Stimulated activated CD8-positive, alpha-beta memory T cell treated with anti-CD3 and anti-CD28 coated beads, Interleukin-12 subunit alpha, Interleukin-12 subunit beta, amount 100 ng/mL, for 24 hours (primary cell): ENCODE results near the gene ESR2.
A peak's percentile ranks its signal among the peaks of the same experiment; 100 is the strongest.
"Not testable (repeated sequence)": the region's sequence is repeated elsewhere in the genome, so short reads cannot be mapped to it uniquely, and the experiment has no call there.

ENCODE experiments used
- DNase-seq: peaks from one replicate; pipeline ENCODE4 v3.0.0-alpha.2; 2020; ENCODE audit errors: extremely low read depth

The ESR2 gene

DNA sequence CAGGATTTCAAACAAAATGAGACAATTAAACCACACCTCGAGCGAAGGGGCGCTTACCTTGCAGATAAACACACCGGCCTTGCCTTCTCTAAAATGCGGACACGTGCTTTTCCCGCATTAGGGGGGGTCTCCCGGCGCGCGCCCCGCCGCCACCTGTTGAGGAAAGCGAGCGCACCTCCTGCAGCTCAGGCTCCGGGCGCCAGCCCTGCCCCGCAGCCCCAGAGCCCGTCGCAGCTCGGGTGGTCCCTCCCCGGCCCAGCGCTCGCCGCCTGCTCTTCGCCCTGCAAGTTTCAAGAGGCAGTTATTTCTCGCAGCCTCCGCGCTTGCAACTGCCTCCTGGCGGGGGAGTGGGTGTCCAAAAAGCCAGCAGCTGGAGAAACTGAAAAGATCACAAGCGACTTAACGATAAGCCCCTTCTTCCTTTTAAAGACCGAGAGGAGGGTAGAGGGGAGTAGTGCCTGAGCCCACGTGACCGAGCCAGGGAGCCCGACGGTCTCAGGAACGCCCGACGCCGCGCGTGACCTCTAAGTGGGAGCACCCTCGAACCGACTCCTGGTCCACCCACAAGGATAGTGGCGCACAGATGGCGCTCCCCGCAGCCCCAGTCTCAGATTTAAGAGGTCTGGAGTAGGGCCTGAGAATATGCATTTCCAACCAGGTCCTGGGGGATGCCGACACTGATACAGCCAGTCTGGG lies at the start of gene ESR2:
Gene ESR2, minus strand, starts transcription at position 396 of the 696 bp plus-strand sequence. CDS start 11,386 bp downstream, outside the sequence.
- no peak for DNase-seq

GRCh38 chr14:64340560-64341196 lies 46.5 kb upstream of the ESR2 start:
- DNase-seq: no peak

DNA sequence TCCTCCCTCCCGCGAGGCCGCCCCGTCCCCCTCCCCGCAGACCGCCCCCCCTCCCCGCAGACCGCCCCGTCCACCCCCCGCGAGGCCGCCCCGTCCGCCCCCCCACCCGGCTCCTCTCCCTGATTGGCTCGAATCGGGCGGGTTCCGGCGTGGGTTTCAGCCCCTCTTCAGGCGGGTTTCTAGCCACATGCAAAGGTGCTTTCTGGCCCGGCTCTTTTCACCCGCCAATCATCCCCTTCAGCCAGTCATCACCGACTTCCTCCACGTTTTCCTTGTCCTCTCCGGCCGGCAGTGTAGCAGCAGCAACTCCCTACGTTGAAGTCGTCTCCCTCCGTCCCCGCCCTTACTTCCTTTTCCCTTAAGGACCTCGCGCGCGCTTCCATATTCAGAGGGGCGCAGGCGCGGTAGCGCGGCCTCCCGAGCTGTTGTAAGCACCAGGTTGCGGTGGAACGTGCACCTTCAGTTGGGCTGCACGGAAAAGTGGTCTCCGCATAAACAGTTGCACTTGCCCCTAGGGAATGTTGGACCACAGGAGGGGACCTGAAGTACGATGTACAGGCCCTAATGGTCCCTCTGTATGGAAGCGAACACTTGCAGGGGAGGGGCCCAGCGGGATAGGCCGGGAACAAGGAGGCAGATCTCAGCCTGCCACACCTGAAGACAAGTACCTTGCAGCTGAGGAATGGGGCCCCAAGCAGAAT lies 44.6 kb upstream of the ESR2 start:
- DNase-seq: peak; percentile 84

- DNase-seq: peak; percentile 10
Observed at GRCh38 chr14:64337888-64338615, 43.9 kb upstream of the ESR2 start.

- no peak for DNase-seq
Observed at GRCh38 chr14:64329149-64329548, 35.0 kb upstream of the ESR2 start.

GRCh38 chr14:64326502-64326901 lies 32.3 kb upstream of the ESR2 start:
- DNase-seq: no peak

- DNase-seq: no peak
Observed at GRCh38 chr14:64324895-64325294, 30.7 kb upstream of the ESR2 start.

GRCh38 chr14:64324461-64324860 lies 30.3 kb upstream of the ESR2 start:
- no peak for DNase-seq

GRCh38 chr14:64320362-64320761 lies 26.2 kb upstream of the ESR2 start:
- not testable (repeated sequence) for DNase-seq

- not testable (repeated sequence) for DNase-seq
Observed at GRCh38 chr14:64318695-64319094, 24.5 kb upstream of the ESR2 start.

GRCh38 chr14:64303471-64303917 lies 9.3 kb upstream of the ESR2 start:
- DNase-seq: no peak

GRCh38 chr14:64298773-64299172 lies 4.6 kb upstream of the ESR2 start:
- DNase-seq: no peak

- no peak for DNase-seq
Observed at GRCh38 chr14:64296561-64296960, 2.4 kb upstream of the ESR2 start.

GRCh38 chr14:64294672-64295413 lies 672 bp upstream of the ESR2 start:
- peak; percentile 65 for DNase-seq

DNA sequence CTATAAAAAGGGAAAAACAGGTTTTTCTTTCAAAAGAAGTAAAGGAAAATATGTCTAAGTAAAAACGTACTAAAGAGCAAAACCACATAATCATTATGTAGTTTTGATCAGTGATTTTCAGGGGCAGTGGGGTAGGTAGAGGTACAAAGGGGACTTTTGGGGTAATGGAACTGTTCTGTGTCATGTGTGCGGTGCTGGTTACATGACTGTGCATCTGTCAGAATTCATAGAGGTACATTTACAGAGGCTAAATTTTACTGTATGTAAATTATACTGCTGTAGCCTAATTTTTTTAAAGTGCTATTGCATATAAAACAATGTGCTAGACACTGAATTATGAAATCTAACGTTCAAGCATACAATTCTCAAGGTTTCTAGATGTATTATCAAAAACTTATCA lies 2.0 kb downstream of the ESR2 start:
- DNase-seq: no peak

- DNase-seq: no peak
Observed at GRCh38 chr14:64289571-64289970, 4.6 kb downstream of the ESR2 start.

- no peak for DNase-seq
Observed at GRCh38 chr14:64281805-64282204, 12.4 kb downstream of the ESR2 start.

DNA sequence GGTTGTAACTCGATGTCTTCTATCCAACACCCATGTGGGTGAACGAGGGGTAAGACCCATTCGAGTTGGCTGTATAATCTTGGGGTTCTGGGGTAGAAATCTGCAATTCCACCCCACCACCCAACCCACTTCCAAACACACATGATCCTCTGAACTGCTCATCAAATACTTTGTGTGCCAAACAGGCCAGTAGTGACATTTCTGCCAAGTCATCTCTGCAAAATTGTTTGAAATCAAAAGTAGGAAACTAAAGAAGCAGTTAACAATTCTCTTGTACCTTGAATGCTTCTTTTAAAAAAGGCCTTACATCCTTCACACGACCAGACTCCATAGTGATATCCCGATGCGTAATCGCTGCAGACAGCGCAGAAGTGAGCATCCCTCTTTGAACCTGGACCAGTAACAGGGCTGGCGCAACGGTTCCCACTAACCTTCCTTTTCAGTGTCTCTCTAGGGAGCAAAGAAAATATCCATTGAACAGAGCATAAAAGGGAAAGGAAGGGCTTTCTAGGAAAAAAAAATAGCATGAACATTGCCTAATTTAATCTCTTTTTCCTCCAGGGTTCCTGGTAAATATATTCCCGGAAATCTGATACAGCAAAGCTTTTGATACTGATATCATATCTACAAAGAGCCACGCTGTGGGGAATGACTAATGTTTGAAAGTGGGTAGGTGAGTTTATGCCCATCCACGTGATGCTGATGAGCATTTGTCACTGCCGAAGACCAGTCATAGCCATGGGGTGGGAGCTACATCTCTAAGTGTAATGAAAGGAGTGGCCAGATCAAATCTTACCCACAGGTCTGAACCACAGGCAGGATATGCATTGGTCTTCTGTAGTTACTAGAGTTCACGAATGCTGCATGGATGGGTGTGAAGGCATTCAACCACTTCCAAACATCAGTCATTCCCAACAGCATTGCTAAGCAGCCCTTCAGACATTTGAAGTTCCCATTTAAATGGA lies 14.2 kb downstream of the ESR2 start:
- peak; percentile 5 for DNase-seq

DNA sequence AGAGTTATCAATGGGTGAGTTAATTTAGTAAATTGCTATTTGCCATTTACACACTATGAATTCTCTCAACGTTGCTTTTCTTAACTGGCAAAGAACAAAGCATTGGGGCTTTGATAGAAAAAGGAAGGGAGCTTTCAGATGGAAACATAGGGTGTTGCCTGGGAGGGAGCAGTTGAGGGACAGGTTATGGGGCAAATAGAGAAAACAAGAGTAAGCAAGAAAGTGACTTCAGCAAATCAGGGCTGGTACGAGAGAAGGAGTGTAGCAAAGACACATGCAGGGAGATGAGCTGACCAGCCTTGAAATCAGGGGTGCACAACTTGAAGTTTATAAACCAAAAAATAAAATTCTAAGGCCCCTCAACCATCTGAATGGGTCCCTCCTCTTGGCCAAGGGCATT lies 15.7 kb downstream of the ESR2 start:
- no peak for DNase-seq

- no peak for DNase-seq
Observed at GRCh38 chr14:64272019-64272418, 22.2 kb downstream of the ESR2 start.
